AG09319 (cell line): ENCODE data around the gene YARS1.
"Not testable (repeated sequence)": the region's sequence is repeated elsewhere in the genome, so short reads cannot be mapped to it uniquely, and the experiment has no call there.

Experiments used
- DNase-seq: peaks from one replicate; pipeline ENCODE4 v3.0.0-alpha.2; 2010; ENCODE audit warnings: low read depth; ENCODE audit errors: extremely low read depth
- CTCF ChIP-seq: IDR thresholded peaks from 2 replicates; pipeline ENCODE4 v1.5.1; 2011; ENCODE audit warnings: low read depth, mild to moderate bottlenecking, inconsistent platforms, low read length, moderate library complexity

The YARS1 gene

GRCh38 chr1:32813941-32814739 is 3.0 kb downstream of the YARS1 start:
- no peak for TF ChIP-seq CTCF
- DNase-seq = no peak

GRCh38 chr1:32811917-32812316 is 5.2 kb downstream of the YARS1 start:
- no peak for TF ChIP-seq CTCF
- no peak for DNase-seq

- no peak for TF ChIP-seq CTCF
- no peak for DNase-seq
These were observed 5.9 kb downstream of the YARS1 start for GRCh38 chr1:32811265-32811664.

DNA sequence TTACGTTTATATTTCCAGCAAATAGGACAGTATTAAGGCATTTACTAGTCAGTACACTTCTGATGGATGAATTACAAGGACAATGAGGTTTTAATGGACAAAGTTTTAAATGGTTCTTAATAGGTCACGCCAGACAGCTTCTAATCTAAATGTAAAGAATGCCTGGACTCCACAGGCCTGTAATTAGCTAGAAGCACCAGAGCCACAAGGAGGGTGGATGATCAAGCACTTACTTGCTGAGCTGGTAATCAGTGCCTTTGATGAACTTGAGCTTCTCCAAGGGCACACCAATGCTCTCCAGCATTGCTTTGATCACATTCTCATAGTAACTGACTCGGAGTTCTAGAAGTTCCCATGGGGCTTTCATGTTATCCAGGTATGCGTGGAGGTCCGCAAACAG is 6.8 kb downstream of the YARS1 start:
- DNase-seq = no peak

GRCh38 chr1:32808580-32808979 is 8.6 kb downstream of the YARS1 start:
- DNase-seq = no peak
- no peak for TF ChIP-seq CTCF

More for the DNA sequence above, 6.8 kb downstream of the YARS1 start:
- no peak for TF ChIP-seq CTCF

DNA sequence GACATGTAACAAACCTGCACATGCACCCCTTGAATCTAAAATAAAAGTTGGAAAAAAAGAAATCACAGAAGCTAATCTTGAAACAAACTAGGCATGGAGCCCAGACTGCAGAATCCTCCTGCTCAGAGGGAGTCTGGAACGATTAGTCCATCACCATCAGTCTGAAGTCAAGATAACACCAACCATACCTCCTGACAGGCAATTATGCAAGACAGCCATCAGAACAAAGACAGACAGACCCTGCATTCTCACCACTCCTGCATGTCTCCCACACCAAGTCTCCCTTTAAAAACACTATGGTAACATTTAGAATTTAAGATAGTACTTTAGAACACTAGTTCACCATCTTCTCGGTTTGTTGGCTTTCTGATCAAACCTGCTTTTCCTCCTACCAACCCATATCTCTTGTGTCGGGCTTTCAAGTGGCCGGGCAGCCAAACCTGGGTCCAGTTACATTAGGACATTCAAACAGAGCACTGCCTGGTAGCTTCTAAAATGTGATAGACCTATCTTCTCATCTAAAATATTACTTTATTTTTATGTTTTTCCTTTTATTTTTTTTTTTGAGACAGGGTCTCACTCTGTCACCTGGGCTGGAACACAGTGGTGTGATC is 10.1 kb downstream of the YARS1 start:
- no peak for TF ChIP-seq CTCF
- no peak for DNase-seq

DNA sequence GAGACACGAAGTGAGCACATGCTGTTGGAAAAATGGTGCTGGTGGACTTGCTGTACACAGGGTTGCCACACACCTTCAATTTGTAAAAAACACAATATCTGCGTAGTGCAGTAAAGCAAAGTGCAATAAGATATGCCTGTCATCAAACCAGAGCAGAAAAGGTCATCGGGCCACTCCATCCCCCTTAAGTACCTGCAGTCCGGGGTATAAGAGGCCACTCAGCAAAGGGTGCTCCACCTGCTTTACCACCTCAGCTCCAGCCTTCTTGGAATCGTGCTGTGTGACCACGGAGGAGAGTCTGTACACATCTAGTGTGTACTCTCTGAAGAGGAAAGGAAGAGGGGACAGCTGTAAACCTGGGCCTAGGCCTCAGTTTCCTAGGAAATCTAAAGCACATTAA is 10.9 kb downstream of the YARS1 start:
- no peak for DNase-seq
- TF ChIP-seq CTCF = no peak

GRCh38 chr1:32804460-32804859 is 12.7 kb downstream of the YARS1 start:
- not testable (repeated sequence) for DNase-seq
